SU-DHL-6 (cell line): Measurements from ENCODE around the gene POU6F2.

Experiments used
- H2AFZ ChIP-seq: fragments of 200-600 bp; sonication (generic); 2 replicates; pipeline ENCODE4 v1.6.1; 2014; ENCODE audit warnings: low read depth, mild to moderate bottlenecking, moderate library complexity, mixed read lengths, antibody characterized with exemption, low read length; ENCODE audit not compliant: severe bottlenecking
- H3F3A ChIP-seq: fragments of 200-600 bp; shearing (Covaris generic); 2 replicates; pipeline ENCODE4 v1.6.0; 2016; ENCODE audit warnings: antibody characterized with exemption, mild to moderate bottlenecking; ENCODE audit not compliant: insufficient read depth
- H3K27ac ChIP-seq: fragments of 200-600 bp; sonication (generic); 2 replicates; pipeline ENCODE4 v1.5.1; 2016; ENCODE audit warnings: low read depth, mild to moderate bottlenecking, low read length, moderate library complexity, mixed read lengths
- H3K27me3 ChIP-seq: fragments of 200-600 bp; sonication (generic), shearing (Covaris generic); 2 replicates; pipeline ENCODE4 v1.6.0; 2014; ENCODE audit warnings: mild to moderate bottlenecking, low read length
- H3K36me3 ChIP-seq: fragments of 200-600 bp; sonication (generic); 2 replicates; pipeline ENCODE4 v1.6.1; 2014; ENCODE audit warnings: mild to moderate bottlenecking, low read length, mixed read lengths
- H3K4me2 ChIP-seq: fragments of 300-600, 200-600 bp; shearing (Covaris generic), sonication (generic); 2 replicates; pipeline ENCODE4 v1.6.0; 2014; ENCODE audit warnings: low read length, low read depth, mild to moderate bottlenecking; ENCODE audit not compliant: poor library complexity, severe bottlenecking
- H3K4me3 ChIP-seq: fragments of 200-600 bp; sonication (generic); 2 replicates; pipeline ENCODE4 v1.5.1; 2014; ENCODE audit warnings: antibody characterized with exemption, low read length, mild to moderate bottlenecking, mixed read lengths; ENCODE audit not compliant: insufficient read depth, poor library complexity, severe bottlenecking
- H3K79me2 ChIP-seq: fragments of 200-600 bp; sonication (generic); 2 replicates; pipeline ENCODE4 v1.6.1; 2014; ENCODE audit warnings: mild to moderate bottlenecking, low read length, moderate library complexity; ENCODE audit not compliant: insufficient read depth
- H3K9ac ChIP-seq: fragments of 200-600 bp; sonication (generic); 2 replicates; pipeline ENCODE4 v1.7.0; 2014; ENCODE audit warnings: mild to moderate bottlenecking, low read length
- H3K9me2 ChIP-seq: fragments of 200-600 bp; sonication (generic); replicated peaks from 2 replicates; pipeline ENCODE4 v1.6.1; 2014; ENCODE audit warnings: low read length; ENCODE audit not compliant: insufficient read depth
- H3K9me3 ChIP-seq: fragments of 200-600 bp; sonication (generic); 2 replicates; pipeline ENCODE4 v1.6.1; 2014; ENCODE audit warnings: low read length, mixed read lengths; ENCODE audit not compliant: insufficient read depth
- H4K20me1 ChIP-seq: fragments of 200-600 bp; sonication (generic); 2 replicates; pipeline ENCODE4 v1.6.1; 2014; ENCODE audit warnings: low read depth, mild to moderate bottlenecking, antibody characterized with exemption, low read length, moderate library complexity, mixed read lengths
- EZH2phosphoT487 ChIP-seq: fragments of 200-600 bp; sonication (generic), shearing (Covaris generic); conservative IDR thresholded peaks from 2 replicates; pipeline ENCODE4 v1.6.1; 2018; ENCODE audit warnings: mild to moderate bottlenecking, antibody characterized with exemption, low read length, moderate library complexity, mixed read lengths
- TF ChIP-seq, protein P1 (sequence below): fragments of 200-600 bp; sonication (generic); IDR thresholded peaks from one replicate; pipeline ENCODE4 v1.5.1; 2017; ENCODE audit warnings: antibody characterized with exemption, mild to moderate bottlenecking, low read length, moderate library complexity; ENCODE audit not compliant: insufficient read depth, poor library complexity, severe bottlenecking

The POU6F2 gene

GRCh38 chr7:38962028-38962427 lies 15.7 kb upstream of the POU6F2 start:
- Histone ChIP-seq H3K9me3 (no peaks in the 10 kb centered on the region), H3K27ac (no peak overlapping the region), H3K27me3 (no peaks in the 10 kb centered on the region), H4K20me1 (no peaks in the 10 kb centered on the region; the same call in 1 of the 2 replicates), H3F3A (no peaks in the 10 kb centered on the region), H3K4me3 (no peak overlapping the region), H3K9ac (no peak overlapping the region), H3K36me3 (no peaks in the 10 kb centered on the region), H2AFZ (no peak overlapping the region), H3K4me2 (no peak overlapping the region), H3K9me2 (no peaks in the 10 kb centered on the region), H3K79me2 (no peaks in the 10 kb centered on the region)
- no peak for TF ChIP-seq EZH2phosphoT487
- TF ChIP-seq, protein P1, sequence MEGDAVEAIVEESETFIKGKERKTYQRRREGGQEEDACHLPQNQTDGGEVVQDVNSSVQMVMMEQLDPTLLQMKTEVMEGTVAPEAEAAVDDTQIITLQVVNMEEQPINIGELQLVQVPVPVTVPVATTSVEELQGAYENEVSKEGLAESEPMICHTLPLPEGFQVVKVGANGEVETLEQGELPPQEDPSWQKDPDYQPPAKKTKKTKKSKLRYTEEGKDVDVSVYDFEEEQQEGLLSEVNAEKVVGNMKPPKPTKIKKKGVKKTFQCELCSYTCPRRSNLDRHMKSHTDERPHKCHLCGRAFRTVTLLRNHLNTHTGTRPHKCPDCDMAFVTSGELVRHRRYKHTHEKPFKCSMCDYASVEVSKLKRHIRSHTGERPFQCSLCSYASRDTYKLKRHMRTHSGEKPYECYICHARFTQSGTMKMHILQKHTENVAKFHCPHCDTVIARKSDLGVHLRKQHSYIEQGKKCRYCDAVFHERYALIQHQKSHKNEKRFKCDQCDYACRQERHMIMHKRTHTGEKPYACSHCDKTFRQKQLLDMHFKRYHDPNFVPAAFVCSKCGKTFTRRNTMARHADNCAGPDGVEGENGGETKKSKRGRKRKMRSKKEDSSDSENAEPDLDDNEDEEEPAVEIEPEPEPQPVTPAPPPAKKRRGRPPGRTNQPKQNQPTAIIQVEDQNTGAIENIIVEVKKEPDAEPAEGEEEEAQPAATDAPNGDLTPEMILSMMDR = no peak

DNA sequence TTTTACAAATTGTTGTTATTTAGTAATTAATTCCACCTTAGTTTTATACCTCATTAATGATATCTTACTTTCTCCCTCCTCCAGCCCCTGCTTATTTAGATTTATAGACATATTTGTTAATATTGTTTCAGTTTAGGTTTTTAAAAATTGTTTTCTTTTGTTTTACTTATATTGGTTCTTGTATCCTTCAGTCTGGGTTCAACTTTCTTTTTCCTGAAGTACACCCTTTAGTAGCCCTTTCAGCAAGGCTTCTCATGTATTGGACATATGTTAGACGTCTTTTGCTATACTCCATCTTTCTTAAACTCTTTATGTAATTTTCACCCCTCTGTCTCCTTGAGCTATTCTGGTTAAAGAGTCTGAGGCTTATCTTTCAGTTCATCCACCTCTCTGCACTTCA lies 12.8 kb upstream of the POU6F2 start:
- no peak overlapping the region for H3K4me3 ChIP-seq
- no peaks in the 10 kb centered on the region for H3K9me3 ChIP-seq
- TF ChIP-seq EZH2phosphoT487 = no peak
- H3K9me2 ChIP-seq = no peaks in the 10 kb centered on the region
- H2AFZ ChIP-seq = no peak overlapping the region
- no peaks in the 10 kb centered on the region for H3K79me2 ChIP-seq
- H3K4me2 ChIP-seq = no peak overlapping the region
- H4K20me1 ChIP-seq = no peaks in the 10 kb centered on the region; the same call in 1 of the 2 replicates
- H3F3A ChIP-seq = no peaks in the 10 kb centered on the region
- H3K36me3 ChIP-seq = no peaks in the 10 kb centered on the region
- no peak overlapping the region for H3K27ac ChIP-seq
- H3K9ac ChIP-seq = no peak overlapping the region
- H3K27me3 ChIP-seq = no peaks in the 10 kb centered on the region

DNA sequence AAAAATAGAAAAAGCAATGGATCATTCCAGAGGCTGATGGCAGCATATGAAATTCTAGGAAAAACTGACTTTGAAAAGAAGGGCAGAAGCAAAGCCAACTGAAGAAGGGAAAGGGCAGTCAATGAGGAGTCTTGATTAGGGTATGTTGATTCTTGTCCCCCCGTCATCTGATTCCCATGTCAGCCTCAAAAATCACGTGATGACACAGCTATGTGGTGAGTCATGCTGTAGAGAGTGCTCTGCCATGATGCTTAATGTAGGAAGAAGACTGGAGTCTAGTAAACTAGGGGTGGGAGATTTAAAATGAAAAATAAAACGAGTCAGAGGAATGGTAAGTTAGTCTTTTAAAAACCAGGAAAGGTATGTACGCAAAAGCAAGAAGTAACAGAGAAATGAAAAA lies 3.9 kb upstream of the POU6F2 start:
- Histone ChIP-seq H3K79me2 (no peaks in the 10 kb centered on the region), H3F3A (no peaks in the 10 kb centered on the region), H2AFZ (no peak overlapping the region), H4K20me1 (no peaks in the 10 kb centered on the region), H3K36me3 (no peaks in the 10 kb centered on the region), H3K4me2 (no peak overlapping the region), H3K27ac (no peak overlapping the region), H3K9me3 (no peaks in the 10 kb centered on the region), H3K9me2 (no peaks in the 10 kb centered on the region), H3K9ac (no peak overlapping the region), H3K4me3 (no peak overlapping the region), H3K27me3 (no peaks in the 10 kb centered on the region)
- no peak for TF ChIP-seq EZH2phosphoT487
- TF ChIP-seq, protein P1 = no peak

GRCh38 chr7:38975944-38976392 lies 1.7 kb upstream of the POU6F2 start:
- no peak overlapping the region for H2AFZ ChIP-seq
- H3K27ac ChIP-seq = no peak overlapping the region
- no peak overlapping the region for H3K9ac ChIP-seq
- H3K27me3 ChIP-seq = no peaks in the 10 kb centered on the region
- no peak overlapping the region for H3K4me2 ChIP-seq
- H3K4me3 ChIP-seq = no peak overlapping the region
- H3F3A ChIP-seq = no peaks in the 10 kb centered on the region
- no peaks in the 10 kb centered on the region for H3K79me2 ChIP-seq
- H3K36me3 ChIP-seq = no peaks in the 10 kb centered on the region
- no peaks in the 10 kb centered on the region for H3K9me2 ChIP-seq
- no peaks in the 10 kb centered on the region for H4K20me1 ChIP-seq
- H3K9me3 ChIP-seq = no peaks in the 10 kb centered on the region
- TF ChIP-seq, protein P1 = no peak
- no peak for TF ChIP-seq EZH2phosphoT487
